COLO668 (cell line): ENCODE measurements around the gene TAS2R41.

ENCODE experiments used
- DNase-seq: peaks from one replicate; lab custom pipeline; 2025; ENCODE audit not compliant: unreplicated experiment; lab: John Stamatoyannopoulos, UW

TAS2R41 gene

GRCh38 chr7:143492799-143493739, 15.4 kb downstream of the TAS2R41 start:
- DNase-seq: no peak

GRCh38 chr7:143493751-143494150, 16.1 kb downstream of the TAS2R41 start:
- DNase-seq: no peak

- no peak for DNase-seq
These were observed 16.9 kb downstream of the TAS2R41 start for GRCh38 chr7:143494622-143495021.

GRCh38 chr7:143495851-143496250, 18.2 kb downstream of the TAS2R41 start:
- no peak for DNase-seq

GRCh38 chr7:143496263-143496662, 18.6 kb downstream of the TAS2R41 start:
- DNase-seq: no peak

- no peak for DNase-seq
These were observed 19.5 kb downstream of the TAS2R41 start for GRCh38 chr7:143497008-143497795.

GRCh38 chr7:143499246-143499645, 21.6 kb downstream of the TAS2R41 start:
- no peak for DNase-seq

- no peak for DNase-seq
These were observed 22.2 kb downstream of the TAS2R41 start for GRCh38 chr7:143499743-143500348.

GRCh38 chr7:143503261-143503660, 25.6 kb downstream of the TAS2R41 start:
- no peak for DNase-seq

- DNase-seq: no peak
These were observed 26.7 kb downstream of the TAS2R41 start for GRCh38 chr7:143504215-143504936.

GRCh38 chr7:143504937-143505297, 27.2 kb downstream of the TAS2R41 start:
- no peak for DNase-seq

- DNase-seq: no peak
These were observed 28.2 kb downstream of the TAS2R41 start for GRCh38 chr7:143505838-143506237.

GRCh38 chr7:143507094-143507518, 29.4 kb downstream of the TAS2R41 start:
- no peak for DNase-seq

GRCh38 chr7:143507534-143508055, 29.9 kb downstream of the TAS2R41 start:
- no peak for DNase-seq

GRCh38 chr7:143510854-143511592, 33.4 kb downstream of the TAS2R41 start:
- DNase-seq: no peak

GRCh38 chr7:143511593-143512047, 33.9 kb downstream of the TAS2R41 start:
- no peak for DNase-seq

- DNase-seq: no peak
These were observed 35.0 kb downstream of the TAS2R41 start for GRCh38 chr7:143512488-143513340.

- DNase-seq: no peak
These were observed 36.8 kb downstream of the TAS2R41 start for GRCh38 chr7:143514487-143514886.
